HS-5 (cell line): ENCODE measurements around the gene C16orf54.
"Not testable (repeated sequence)": the region's sequence is repeated elsewhere in the genome, so short reads cannot be mapped to it uniquely, and the experiment has no call there.

Experiments
- DNase-seq: peaks from one replicate; pipeline ENCODE4 v3.0.0-alpha.2; 2012; ENCODE audit warnings: low read depth

The C16orf54 gene

GRCh38 chr16:29769507-29769906 lies 23.7 kb upstream of the C16orf54 start:
- no peak for DNase-seq

- DNase-seq: no peak
Measured at GRCh38 chr16:29767062-29767461, 21.3 kb upstream of the C16orf54 start.

- DNase-seq: no peak
Measured at GRCh38 chr16:29766571-29766970, 20.8 kb upstream of the C16orf54 start.

GRCh38 chr16:29765167-29766032 lies 19.6 kb upstream of the C16orf54 start:
- no peak for DNase-seq

- no peak for DNase-seq
Measured at GRCh38 chr16:29763326-29763725, 17.5 kb upstream of the C16orf54 start.

GRCh38 chr16:29761882-29762281 lies 16.1 kb upstream of the C16orf54 start:
- DNase-seq: no peak

- DNase-seq: not testable (repeated sequence)
Measured at GRCh38 chr16:29761280-29761651, 15.5 kb upstream of the C16orf54 start.

- no peak for DNase-seq
Measured at GRCh38 chr16:29760567-29761279, 14.9 kb upstream of the C16orf54 start.

- DNase-seq: no peak
Measured at GRCh38 chr16:29757950-29758466, 12.2 kb upstream of the C16orf54 start.

- DNase-seq: not testable (repeated sequence)
Measured at GRCh38 chr16:29757086-29757485, 11.3 kb upstream of the C16orf54 start.

- DNase-seq: no peak
Measured at GRCh38 chr16:29756654-29757053, 10.9 kb upstream of the C16orf54 start.

- DNase-seq: no peak
Measured at GRCh38 chr16:29753516-29753915, 7.7 kb upstream of the C16orf54 start.

GRCh38 chr16:29748760-29749149 lies 3.0 kb upstream of the C16orf54 start:
- DNase-seq: not testable (repeated sequence)

- DNase-seq: no peak
Measured at GRCh38 chr16:29747947-29748759, 2.4 kb upstream of the C16orf54 start.

- not testable (repeated sequence) for DNase-seq
Measured at GRCh38 chr16:29746518-29746917, 728 bp upstream of the C16orf54 start.

- DNase-seq: no peak
Measured at GRCh38 chr16:29745121-29745852, 503 bp downstream of the C16orf54 start.

GRCh38 chr16:29744541-29745101 lies 1.2 kb downstream of the C16orf54 start:
- DNase-seq: no peak

- no peak for DNase-seq
Measured at GRCh38 chr16:29743827-29744531, 1.8 kb downstream of the C16orf54 start.

- DNase-seq: no peak
Measured at GRCh38 chr16:29743475-29743826, 2.3 kb downstream of the C16orf54 start.

- no peak for DNase-seq
Measured at GRCh38 chr16:29742683-29743275, 3.0 kb downstream of the C16orf54 start.
